ENCODE data around the gene NECTIN4. TPM values are rescaled to one million over a fixed set of nuclear protein-coding genes. Genes with fewer than 3 reads are reported as not detected.

Gene NECTIN4
- 0.04 TPM for total RNA-seq (2013)
- under 1 TPM in 2 of 3 donors, not detected in 1; 0.07 TPM for polyA plus RNA-seq
- polyA minus RNA-seq = 0.08 TPM in 1 of 2 replicates, not detected in the other
- 0 to 1.7 (median 1.2) reads per million in 11 experiments for total RNA-seq

GRCh38 chr1:161089251-161089924, at the start of gene NECTIN4:
Gene NECTIN4 (minus strand): TSS chr1:161089558. CDS start chr1:161089296, 262 bp downstream.
- 61% methylated on average over 20 of the region's 22 CpGs for WGBS (ENCODE audit: insufficient coverage)
- peak; percentile 9 for TF ChIP-seq CTCF (IDR thresholded peaks at IDR 0.05)
- Histone ChIP-seq H4K20me1 (ENCODE audit: insufficient read depth, low read length) (no peaks in the 10 kb centered on the region), H3K9me3 (replicated peaks in 1 of 2; ENCODE audit: control insufficient read depth in 1 of 2, insufficient read depth in 1 of 2, low read length in 2 of 2) (no peaks in the 10 kb centered on the region), H3K9ac (ENCODE audit: insufficient read depth, low read length, poor library complexity, severe bottlenecking) (no peak within 1 kb of the TSS), H3K36me3 (replicated peaks in 1 of 2; ENCODE audit: control insufficient read depth in 1 of 2, insufficient read depth in 2 of 2, low read length in 2 of 2) (no peaks in the 10 kb centered on the region), H3K4me1 (ENCODE audit: control insufficient read depth in 1 of 2, insufficient read depth in 2 of 2, low read length in 2 of 2) (peaks cover 23 to 29% of the 10 kb centered on the region in 2 donors), H3K4me3 (replicated peaks in 1 of 3; ENCODE audit: low read depth in 2 of 3, low read length in 3 of 3) (no peak within 1 kb of the TSS), H3K4me2 (replicated peaks; ENCODE audit: extremely low read depth, low read length, poor library complexity, severe bottlenecking) (peak within 1 kb of the TSS; percentile 18), H3K27me3 (ENCODE audit: control insufficient read depth in 2 of 2, insufficient read depth in 2 of 2, low read length in 2 of 2) (no peaks in the 10 kb centered on the region), H2AFZ (ENCODE audit: insufficient read depth, low read depth, low read length, poor library complexity, severe bottlenecking) (peak within 1 kb of the TSS; percentile 10), H3K27ac (ENCODE audit: low read depth in 1 of 2, low read length in 2 of 2) (peak within 1 kb of the TSS; percentile 3 to 24), H3K79me2 (ENCODE audit: insufficient read depth, low read length) (no peaks in the 10 kb centered on the region)
- peaks cover 1 to 7% (median 7%) of the 10 kb centered on the region in 3 donors for H3K27me3 Mint-ChIP-seq (ENCODE audit: low read depth in 3 of 3)
- peak within 1 kb of the TSS; percentile 43 to 55 for H3K4me3 Mint-ChIP-seq
- H3K27ac Mint-ChIP-seq = peak within 1 kb of the TSS; percentile 33 to 89 (median 77)
- H3K4me1 Mint-ChIP-seq = peaks cover 49% of the 10 kb centered on the region
- peaks cover 0 to 2% (median 0%) of the 10 kb centered on the region in 7 donors for H3K9me3 Mint-ChIP-seq
- DNase-seq = peak in 2 of 3 donors; percentile 51 to 61
- H3K36me3 Mint-ChIP-seq = peaks cover 3% of the 10 kb centered on the region in 2 donors
- intact Hi-C loops (cut with micrococcal nuclease) = no loop called here

- Histone ChIP-seq H3K4me2 (replicated peaks; ENCODE audit: extremely low read depth, low read length, poor library complexity, severe bottlenecking) (peak overlapping the region; percentile 33), H2AFZ (ENCODE audit: insufficient read depth, low read depth, low read length, poor library complexity, severe bottlenecking) (peak overlapping the region; percentile 84), H3K27ac (ENCODE audit: low read depth in 1 of 2, low read length in 2 of 2) (peak overlapping the region; percentile 47 to 88), H3K36me3 (replicated peaks in 1 of 2; ENCODE audit: control insufficient read depth in 1 of 2, insufficient read depth in 2 of 2, low read length in 2 of 2) (no peaks in the 10 kb centered on the region), H4K20me1 (ENCODE audit: insufficient read depth, low read length) (no peaks in the 10 kb centered on the region), H3K9ac (ENCODE audit: insufficient read depth, low read length, poor library complexity, severe bottlenecking) (peak overlapping the region; percentile 36), H3K4me3 (replicated peaks in 1 of 3; ENCODE audit: low read depth in 2 of 3, low read length in 3 of 3) (peak overlapping the region in 1 of 3 experiments; percentile 24), H3K27me3 (ENCODE audit: control insufficient read depth in 2 of 2, insufficient read depth in 2 of 2, low read length in 2 of 2) (no peaks in the 10 kb centered on the region), H3K4me1 (ENCODE audit: control insufficient read depth in 1 of 2, insufficient read depth in 2 of 2, low read length in 2 of 2) (peaks cover 45 to 49% of the 10 kb centered on the region in 2 donors), H3K79me2 (ENCODE audit: insufficient read depth, low read length) (peaks cover 44% of the 10 kb centered on the region), H3K9me3 (replicated peaks in 1 of 2; ENCODE audit: control insufficient read depth in 1 of 2, insufficient read depth in 1 of 2, low read length in 2 of 2) (no peaks in the 10 kb centered on the region)
- H3K4me1 Mint-ChIP-seq = peaks cover 48% of the 10 kb centered on the region
- no peaks in the 10 kb centered on the region for H3K27me3 Mint-ChIP-seq (ENCODE audit: low read depth in 3 of 3)
- intact Hi-C loops (cut with micrococcal nuclease) = loop anchor here in 1 of 2 donors (2.0 to 5.0 kb wide), 3 partner anchors 42 to 91 kb away; partner anchors contain the start of genes ARHGAP30 and USF1
- H3K27ac Mint-ChIP-seq = peak overlapping the region; percentile 85 to 97 (median 92)
- H3K9me3 Mint-ChIP-seq = no peaks in the 10 kb centered on the region
- TF ChIP-seq CTCF (IDR thresholded peaks at IDR 0.05) = no peak
- H3K36me3 Mint-ChIP-seq = peaks cover 2 to 3% of the 10 kb centered on the region in 2 donors
- peak in 2 of 3 donors; percentile 31 to 45 for DNase-seq
- peak overlapping the region in 1 of 2 donors; percentile 70 for H3K4me3 Mint-ChIP-seq
- WGBS (ENCODE audit: insufficient coverage) = 0% methylated on average over 1 of the region's 1 CpG
These were observed 49.1 kb upstream of the NECTIN4 start for GRCh38 chr1:161138431-161138830.

Data from CD14-positive monocyte (primary cell).